NCI-H1105 treated with DMSO at 0.1 percent for 48 hours (cell line): ENCODE measurements around the gene LHPP.
A peak's percentile ranks its signal among the peaks of the same experiment; 100 is the strongest.

Experiments
- DNase-seq: peaks from one replicate; lab custom pipeline; 2025; lab: John Stamatoyannopoulos, UW

LHPP gene

GRCh38 chr10:124626759-124627380 is 165.2 kb downstream of the LHPP start:
- peak; percentile 8 for DNase-seq

- no peak for DNase-seq
These were observed 166.4 kb downstream of the LHPP start for GRCh38 chr10:124627866-124628675.

- DNase-seq, result no peak
These were observed 167.0 kb downstream of the LHPP start for GRCh38 chr10:124628676-124629021.

- no peak for DNase-seq
These were observed 167.8 kb downstream of the LHPP start for GRCh38 chr10:124629415-124629814.

- DNase-seq, result no peak
These were observed 168.2 kb downstream of the LHPP start for GRCh38 chr10:124629842-124630241.

GRCh38 chr10:124630551-124630950 is 168.9 kb downstream of the LHPP start:
- no peak for DNase-seq

GRCh38 chr10:124632064-124632531 is 170.5 kb downstream of the LHPP start:
- DNase-seq, result peak; percentile 1

GRCh38 chr10:124632566-124632965 is 170.9 kb downstream of the LHPP start:
- no peak for DNase-seq

GRCh38 chr10:124636271-124636995 is 174.8 kb downstream of the LHPP start:
- no peak for DNase-seq

- DNase-seq, result no peak
These were observed 175.6 kb downstream of the LHPP start for GRCh38 chr10:124637091-124637700.

- DNase-seq, result no peak
These were observed 176.1 kb downstream of the LHPP start for GRCh38 chr10:124637746-124638145.

- no peak for DNase-seq
These were observed 177.6 kb downstream of the LHPP start for GRCh38 chr10:124639206-124639605.

- DNase-seq, result no peak
These were observed 178.0 kb downstream of the LHPP start for GRCh38 chr10:124639646-124640045.

GRCh38 chr10:124640056-124640455 is 178.4 kb downstream of the LHPP start:
- no peak for DNase-seq

GRCh38 chr10:124640538-124641231 is 179.1 kb downstream of the LHPP start:
- DNase-seq, result no peak

GRCh38 chr10:124641282-124642087 is 179.9 kb downstream of the LHPP start:
- DNase-seq, result no peak

- no peak for DNase-seq
These were observed 180.6 kb downstream of the LHPP start for GRCh38 chr10:124642088-124642710.

GRCh38 chr10:124643330-124644009 is 181.8 kb downstream of the LHPP start:
- DNase-seq, result no peak

- no peak for DNase-seq
These were observed 182.6 kb downstream of the LHPP start for GRCh38 chr10:124644236-124644635.
